ENCODE data around the gene CRTAP. TPM values are rescaled to one million over a fixed set of nuclear protein-coding genes. Genes with fewer than 3 reads are reported as not detected.

Gene CRTAP
- total and polyA plus RNA-seq, 2 of the 13 experiments (the other 11 are each of a cell fraction or from before 2014, with no cell fraction given): 54.2 to 119 TPM

- H3K4me1 ChIP-seq (ENCODE audit: insufficient read depth, low read length): peaks cover 59% of the 10 kb centered on the region
- TF ChIP-seq SP5 (CRISPR knock-in tag; IDR thresholded peaks at IDR 0.05; ENCODE audit: borderline replicate concordance, low read depth) (no peak), ZNF121 (CRISPR knock-in tag; IDR thresholded peaks at IDR 0.05) (peak; percentile 93)
- ChIA-PET POLR2A (no interaction called here), CTCF (ENCODE audit: low intra/inter-chr PET ratio, low total read pairs) (no interaction called here)
- H3K4me3 ChIP-seq (replicated peaks in 1 of 3; ENCODE audit: insufficient read depth in 1 of 3, low read depth in 2 of 3, low read length in 3 of 3): no peak overlapping the region
- no peaks in the 10 kb centered on the region for H3K27me3 ChIP-seq (ENCODE audit: control insufficient read depth in 1 of 2, insufficient read depth in 2 of 2, low read length in 2 of 2)
- no peaks in the 10 kb centered on the region for H3K36me3 ChIP-seq (replicated peaks in 1 of 2; ENCODE audit: control insufficient read depth in 1 of 2, insufficient read depth in 2 of 2, low read length in 2 of 2)
- H3K4me2 ChIP-seq (ENCODE audit: low read depth, low read length): no peak overlapping the region
- no peak overlapping the region for H3K9ac ChIP-seq (ENCODE audit: insufficient read depth, low read depth, low read length)
- ATAC-seq: no peak
- H3K27ac ChIP-seq (ENCODE audit: extremely low read length, insufficient read depth, low read length): no peak overlapping the region
- no peak overlapping the region for H2AFZ ChIP-seq (ENCODE audit: low read length)
- H4K20me1 ChIP-seq (ENCODE audit: insufficient read depth, low read length): no peaks in the 10 kb centered on the region
- no peaks in the 10 kb centered on the region for H3K9me3 ChIP-seq (ENCODE audit: low read length)
- intact Hi-C loops (cut with micrococcal nuclease; ENCODE audit: unreplicated experiment) (no loop called here), in situ Hi-C loops (cut with HindIII; ENCODE audit: extremely low pct_ligation_motif_present, low pct_unique_long_range_greater_than_20kb) (no loop called here)
- no TSS peak for BruUV-seq (replicated peaks)
- WGBS (ENCODE audit: low lambda C conversion rate): 85% methylated on average over 1 of the region's 3 CpGs
- FAIRE-seq: no peak
- DNase-seq (ENCODE audit: low spot score): no peak
- no peaks in the 10 kb centered on the region for H3K79me2 ChIP-seq (ENCODE audit: insufficient read depth, low read length)
These were observed 10.8 kb upstream of the CRTAP start for GRCh38 chr3:33103034-33103433.

DNA sequence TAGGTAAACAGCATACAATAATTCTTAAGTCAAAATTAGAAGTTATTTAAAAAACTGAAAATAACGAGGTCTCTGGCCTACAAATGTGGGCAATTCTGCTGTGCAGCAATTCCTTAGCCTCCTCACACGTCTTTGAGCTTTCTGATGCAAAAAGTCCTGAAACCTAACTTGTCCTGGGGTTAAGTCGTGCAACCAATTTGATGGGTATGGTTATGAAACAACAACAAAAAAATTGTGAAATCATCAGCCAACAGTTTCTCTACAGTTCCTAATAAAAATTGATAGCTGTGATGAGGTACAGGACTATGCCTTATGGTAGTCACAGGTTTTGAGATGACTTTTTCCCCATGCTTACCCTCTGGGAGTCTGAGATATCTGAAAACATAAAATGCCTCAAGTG lies 10.3 kb upstream of the CRTAP start:
- DNase-seq (ENCODE audit: low spot score): no peak
- no peaks in the 10 kb centered on the region for H4K20me1 ChIP-seq (ENCODE audit: insufficient read depth, low read length)
- ATAC-seq: no peak
- H3K27me3 ChIP-seq (ENCODE audit: control insufficient read depth in 1 of 2, insufficient read depth in 2 of 2, low read length in 2 of 2): no peaks in the 10 kb centered on the region
- ChIA-PET CTCF (ENCODE audit: low intra/inter-chr PET ratio, low total read pairs) (no interaction called here), POLR2A (no interaction called here)
- no peaks in the 10 kb centered on the region for H3K9me3 ChIP-seq (ENCODE audit: low read length)
- H3K4me1 ChIP-seq (ENCODE audit: insufficient read depth, low read length): peaks cover 55% of the 10 kb centered on the region
- TF ChIP-seq ZNF781 (CRISPR knock-in tag; IDR thresholded peaks at IDR 0.05; ENCODE audit: borderline replicate concordance, not compliant biosample characterization): no peak
- no peak for TF ChIP-seq ZNF749 (CRISPR knock-in tag; IDR thresholded peaks at IDR 0.05; ENCODE audit: borderline replicate concordance)
- no peak for TF ChIP-seq ZMYM2 (CRISPR knock-in tag; IDR thresholded peaks at IDR 0.05)
- no peak for TF ChIP-seq FOXM1 (CRISPR knock-in tag; IDR thresholded peaks at IDR 0.05)
- TF ChIP-seq ARNTL (CRISPR knock-in tag; IDR thresholded peaks at IDR 0.05): no peak
- no peak for TF ChIP-seq AGO2 (optimal IDR thresholded peaks at IDR 0.05; ENCODE audit: low read depth, low read length)
- H3K4me3 ChIP-seq (replicated peaks in 1 of 3; ENCODE audit: insufficient read depth in 1 of 3, low read depth in 2 of 3, low read length in 3 of 3): no peak overlapping the region
- H3K36me3 ChIP-seq (replicated peaks in 1 of 2; ENCODE audit: control insufficient read depth in 1 of 2, insufficient read depth in 2 of 2, low read length in 2 of 2): no peaks in the 10 kb centered on the region
- no peak overlapping the region for H3K9ac ChIP-seq (ENCODE audit: insufficient read depth, low read depth, low read length)
- no peak overlapping the region for H2AFZ ChIP-seq (ENCODE audit: low read length)
- H3K27ac ChIP-seq (ENCODE audit: extremely low read length, insufficient read depth, low read length): no peak overlapping the region
- FAIRE-seq: no peak
- 68% methylated on average over 3 of the region's 3 CpGs for WGBS (ENCODE audit: low lambda C conversion rate)
- no peaks in the 10 kb centered on the region for H3K79me2 ChIP-seq (ENCODE audit: insufficient read depth, low read length)
- H3K4me2 ChIP-seq (ENCODE audit: low read depth, low read length): no peak overlapping the region
- intact Hi-C loops (cut with micrococcal nuclease; ENCODE audit: unreplicated experiment) (no loop called here), in situ Hi-C loops (cut with HindIII; ENCODE audit: extremely low pct_ligation_motif_present, low pct_unique_long_range_greater_than_20kb) (no loop called here)
- BruUV-seq (replicated peaks): no TSS peak

Data from HepG2 (cell line).